ENCODE results near the gene SNAP29.
"Not testable (repeated sequence)": the region's sequence is repeated elsewhere in the genome, so short reads cannot be mapped to it uniquely, and the experiment has no call there.

SNAP29 gene

DNA sequence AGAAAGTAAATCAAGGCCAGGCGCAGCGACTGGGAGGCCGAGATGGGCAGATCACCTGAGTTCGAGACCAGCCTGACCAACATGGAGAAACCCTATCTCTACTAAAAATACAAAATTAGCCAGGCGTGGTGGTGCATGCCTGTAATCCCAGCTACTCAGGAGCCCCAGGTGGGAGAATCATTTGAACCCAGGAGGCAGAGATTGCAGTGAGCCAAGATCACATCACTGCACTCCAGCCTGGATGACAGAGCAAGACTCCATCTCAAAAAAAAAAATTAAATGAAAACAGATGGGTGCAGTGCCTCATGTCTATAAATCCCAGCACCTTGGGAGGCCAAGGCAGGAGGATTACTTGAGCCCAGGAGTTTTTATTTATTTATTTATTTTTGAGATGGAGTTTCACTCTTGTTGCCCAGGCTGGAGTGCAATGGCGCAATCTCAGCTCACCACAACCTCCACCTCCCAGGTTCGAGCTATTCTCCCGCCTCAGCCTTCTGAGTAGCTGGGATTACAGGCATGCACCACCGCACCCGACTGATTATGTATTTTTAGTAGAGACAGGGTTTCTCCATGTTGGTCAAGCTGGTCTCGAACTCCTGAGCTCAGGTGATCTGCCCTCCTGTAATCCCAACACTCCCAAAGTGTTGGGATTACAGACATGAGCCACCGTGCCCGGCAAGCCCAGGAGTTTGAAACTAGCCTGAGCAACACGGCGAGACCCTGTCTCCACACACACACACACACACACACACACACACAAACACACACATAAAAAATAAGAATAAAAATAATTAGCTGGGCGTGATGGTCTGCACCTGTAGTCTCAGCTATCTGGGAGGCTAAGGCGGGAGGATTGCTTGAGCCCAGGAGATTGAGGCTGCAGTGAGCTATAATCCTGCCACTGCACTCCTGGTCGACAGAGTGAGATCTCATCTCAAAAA is 42.6 kb downstream of the SNAP29 start:
- not testable (repeated sequence) for DNase-seq (ENCODE audit: low read depth)

DNA sequence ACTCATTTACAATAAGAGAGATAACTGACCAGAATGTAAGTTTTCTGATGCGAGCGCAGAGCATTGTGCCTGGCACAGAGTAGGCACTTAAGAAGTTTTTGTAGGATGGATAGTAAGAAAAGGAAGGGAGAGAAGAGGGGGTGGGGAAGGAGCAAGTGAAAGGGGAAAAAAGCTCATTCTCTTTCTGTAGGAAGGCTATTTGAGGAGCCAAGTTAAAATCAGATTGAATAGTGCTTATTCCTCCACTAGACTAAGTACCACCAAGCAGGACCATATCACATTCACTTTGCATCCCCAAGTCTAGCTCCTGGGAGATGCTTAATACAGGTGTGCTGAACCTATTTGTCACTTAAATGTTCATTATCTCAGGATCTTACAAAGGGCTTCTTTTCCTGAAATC is 44.3 kb downstream of the SNAP29 start:
- no peak for DNase-seq (ENCODE audit: low read depth)

DNA sequence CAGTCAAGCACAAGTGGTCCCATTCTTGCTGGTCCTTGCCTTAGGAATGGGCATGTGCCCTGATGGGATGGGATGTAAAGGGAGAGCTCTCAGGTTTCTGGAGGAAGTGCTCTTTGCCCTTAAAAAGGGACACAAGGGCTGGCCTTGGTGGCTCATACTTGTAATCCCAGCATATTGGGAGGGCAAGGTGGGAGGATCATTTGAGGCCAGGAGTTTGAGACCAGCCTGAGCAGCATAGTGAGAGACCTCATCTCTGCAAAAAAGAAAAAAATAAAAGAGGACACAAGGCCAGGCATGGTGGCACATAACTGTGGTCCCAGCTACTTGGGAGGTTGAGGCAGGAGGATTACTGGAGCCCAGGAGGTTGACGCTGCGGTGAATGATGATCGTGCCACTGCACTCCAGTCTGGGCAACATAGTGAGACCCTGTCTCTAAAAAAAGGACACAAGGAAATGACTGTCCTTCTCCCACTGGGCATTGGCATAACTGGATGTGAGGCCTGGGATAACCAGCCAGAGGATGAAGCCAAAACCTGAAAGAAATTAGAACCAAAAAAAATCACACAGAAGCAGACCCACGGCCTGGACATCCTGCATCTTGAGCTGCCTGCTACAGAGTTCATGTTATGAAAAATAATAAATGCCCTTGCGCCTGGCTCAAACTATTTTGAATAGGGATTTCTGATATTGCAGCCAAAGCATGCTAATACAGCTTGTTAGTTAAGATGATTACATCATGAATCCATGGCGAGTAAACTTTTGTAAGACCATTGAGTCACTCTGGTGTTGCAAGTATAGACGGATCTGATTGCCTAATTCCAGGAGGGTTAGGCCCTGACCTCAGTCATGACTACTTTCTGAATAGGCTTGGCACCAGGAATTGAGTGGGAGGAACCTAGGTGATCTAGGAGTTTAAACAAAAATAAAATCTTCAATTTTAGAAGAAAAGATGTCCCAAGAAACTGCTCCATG is 45.5 kb downstream of the SNAP29 start:
- DNase-seq (ENCODE audit: low read depth): peak; percentile 100

DNA sequence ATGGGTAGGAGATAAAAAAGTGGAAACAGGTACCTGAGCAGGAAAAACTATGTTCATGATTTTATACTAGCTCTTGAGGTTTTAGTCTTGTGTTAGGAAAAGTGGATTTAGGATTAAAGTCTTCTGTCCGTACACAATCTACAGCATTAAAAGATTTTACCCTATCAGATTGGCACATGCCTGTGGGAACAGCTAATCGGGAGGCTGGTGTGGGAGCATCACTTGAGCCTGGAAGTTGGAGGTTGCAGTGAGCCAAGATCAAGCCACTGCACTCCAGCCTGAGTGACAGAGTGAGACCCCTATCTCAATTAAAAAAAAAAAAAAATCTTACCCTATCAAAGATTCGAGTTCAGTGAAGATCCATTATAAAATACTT is 46.2 kb downstream of the SNAP29 start:
- DNase-seq (ENCODE audit: low read depth): peak; percentile 80

DNA sequence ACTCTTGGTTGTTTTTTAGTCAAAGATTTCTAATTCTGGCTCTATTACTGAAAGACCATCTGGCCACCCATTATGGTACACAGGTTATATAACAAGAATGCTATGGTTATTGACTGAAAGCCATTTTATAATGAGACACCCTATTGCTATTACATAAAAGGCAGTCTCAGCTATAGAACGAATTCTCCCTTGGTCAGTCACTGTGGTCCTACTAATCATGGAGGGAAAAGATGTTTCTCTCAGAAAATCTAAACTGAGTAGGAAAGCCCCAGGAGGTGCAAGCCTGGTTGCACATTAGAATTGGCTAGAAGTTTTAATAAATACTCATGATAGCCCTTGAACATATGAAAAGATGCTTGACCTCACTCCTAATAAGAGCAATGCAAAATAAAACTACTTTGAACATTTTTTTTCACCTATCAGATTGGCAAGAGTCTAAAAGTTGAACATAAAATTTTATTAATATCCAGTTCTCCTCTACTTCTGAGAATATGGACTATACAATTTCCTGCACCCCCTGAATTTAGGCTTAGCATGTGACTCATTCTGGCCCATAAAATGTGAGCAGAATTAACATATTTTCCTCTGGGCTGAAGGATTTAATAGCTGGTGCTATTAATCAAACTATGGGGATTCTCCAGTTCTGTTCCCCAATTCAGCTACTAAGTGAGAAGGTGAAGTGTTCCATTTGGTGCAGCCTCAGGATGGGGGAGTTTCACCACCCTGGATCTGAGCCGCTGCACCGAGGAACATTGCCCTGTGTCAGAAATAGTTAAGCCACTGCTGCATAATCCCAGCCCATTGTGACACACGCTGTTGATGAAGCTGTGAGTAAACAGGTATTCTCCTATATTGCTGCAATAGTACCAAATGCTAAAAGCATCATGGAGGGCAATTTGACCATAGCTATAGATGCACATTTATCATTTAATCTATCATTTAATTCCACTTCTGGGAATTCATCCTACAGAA is 46.9 kb downstream of the SNAP29 start:
- DNase-seq (ENCODE audit: low read depth): no peak

DNA sequence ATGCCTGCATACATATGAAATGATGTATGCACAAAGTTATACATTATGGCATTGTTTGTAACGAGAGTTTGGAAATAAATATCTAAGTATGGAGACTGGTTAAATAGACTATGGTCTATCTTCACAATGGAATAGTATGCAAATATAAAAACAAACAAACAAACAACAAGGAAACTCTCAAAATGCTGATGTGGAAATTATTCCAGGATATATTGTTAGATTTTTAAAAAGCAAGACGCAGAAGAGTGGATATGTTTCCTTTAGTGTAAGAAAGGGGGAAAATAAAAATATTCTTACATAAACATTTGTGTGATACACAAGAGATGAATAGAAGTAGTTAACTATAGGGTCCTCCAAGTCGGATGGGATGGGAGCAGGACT is 47.6 kb downstream of the SNAP29 start:
- DNase-seq (ENCODE audit: low read depth): no peak

DNA sequence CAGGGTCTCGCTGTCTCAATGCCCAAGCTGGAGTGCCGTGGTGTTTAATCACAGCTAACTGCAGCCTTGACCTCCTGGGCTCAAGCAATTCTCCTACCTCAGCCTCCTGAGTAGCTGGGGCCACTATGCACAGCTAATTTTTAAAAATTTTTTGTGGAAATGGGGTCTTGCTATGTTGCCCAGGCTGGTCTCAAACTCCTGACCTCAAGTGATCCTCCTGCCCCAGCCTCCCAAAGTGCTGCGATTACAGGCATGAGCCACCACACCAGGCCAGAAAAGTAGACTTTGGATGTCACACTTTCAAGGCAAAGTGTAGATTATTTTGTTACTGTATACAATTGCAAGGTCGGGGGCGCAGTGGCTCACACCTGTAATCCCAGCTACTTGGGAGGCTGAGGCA is 49.9 kb downstream of the SNAP29 start:
- DNase-seq (ENCODE audit: low read depth): not testable (repeated sequence)

DNA sequence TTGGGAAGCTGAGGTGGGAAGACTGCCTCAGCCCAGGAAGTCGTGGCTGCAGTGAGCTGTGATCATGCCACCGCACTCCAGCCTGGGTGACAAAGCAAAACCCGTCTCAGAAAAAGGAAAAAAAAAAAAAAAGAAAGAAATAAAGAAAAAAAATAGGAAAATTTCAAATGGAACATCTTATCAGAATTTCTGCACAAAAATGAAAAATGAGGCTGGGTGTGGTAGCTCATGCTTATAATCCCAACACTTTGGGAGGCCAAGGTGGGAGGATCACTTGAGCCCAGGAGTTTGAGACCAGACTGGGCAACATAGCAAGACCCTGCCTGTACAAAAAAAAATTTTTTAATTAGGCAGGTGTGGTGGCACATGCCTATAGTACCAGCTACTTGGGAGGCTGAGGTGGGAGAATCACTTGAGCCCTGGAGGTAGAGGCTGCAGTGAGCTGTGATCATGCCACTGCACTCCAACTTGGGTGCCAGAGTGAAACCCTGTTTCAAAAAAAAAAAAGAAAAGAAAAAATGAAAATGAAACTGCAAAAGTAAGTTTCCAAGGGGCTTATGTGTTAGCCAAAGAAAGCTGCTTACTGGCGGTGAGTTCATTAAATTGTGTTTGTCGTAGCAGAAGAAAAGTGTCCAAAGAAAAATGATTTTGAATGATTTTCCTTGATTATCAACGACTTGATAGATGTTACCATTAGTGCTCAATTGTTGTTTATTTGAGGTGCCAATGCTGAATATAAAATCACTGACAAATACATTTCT is 50.9 kb downstream of the SNAP29 start:
- DNase-seq (ENCODE audit: low read depth): no peak

DNA sequence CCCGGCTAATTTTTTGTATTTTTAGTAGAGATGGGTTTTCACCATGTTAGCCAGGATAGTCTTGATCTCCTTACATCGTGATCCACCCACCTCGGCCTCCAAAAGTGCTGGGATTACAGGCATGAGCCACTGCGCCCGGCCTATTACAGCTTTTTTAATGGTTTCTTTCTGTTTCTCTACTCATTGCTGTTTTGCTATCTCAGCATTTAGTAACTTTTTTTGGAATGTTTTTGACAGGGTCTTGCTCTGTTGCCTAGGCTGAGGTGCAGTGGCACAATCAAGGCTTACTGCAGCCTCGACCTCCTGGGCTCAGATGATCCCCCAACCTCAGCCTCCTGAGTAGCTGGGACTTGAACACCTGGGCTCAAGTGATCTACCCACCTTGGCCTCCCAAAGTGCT is 53.7 kb downstream of the SNAP29 start:
- no peak for DNase-seq (ENCODE audit: low read depth)

DNA sequence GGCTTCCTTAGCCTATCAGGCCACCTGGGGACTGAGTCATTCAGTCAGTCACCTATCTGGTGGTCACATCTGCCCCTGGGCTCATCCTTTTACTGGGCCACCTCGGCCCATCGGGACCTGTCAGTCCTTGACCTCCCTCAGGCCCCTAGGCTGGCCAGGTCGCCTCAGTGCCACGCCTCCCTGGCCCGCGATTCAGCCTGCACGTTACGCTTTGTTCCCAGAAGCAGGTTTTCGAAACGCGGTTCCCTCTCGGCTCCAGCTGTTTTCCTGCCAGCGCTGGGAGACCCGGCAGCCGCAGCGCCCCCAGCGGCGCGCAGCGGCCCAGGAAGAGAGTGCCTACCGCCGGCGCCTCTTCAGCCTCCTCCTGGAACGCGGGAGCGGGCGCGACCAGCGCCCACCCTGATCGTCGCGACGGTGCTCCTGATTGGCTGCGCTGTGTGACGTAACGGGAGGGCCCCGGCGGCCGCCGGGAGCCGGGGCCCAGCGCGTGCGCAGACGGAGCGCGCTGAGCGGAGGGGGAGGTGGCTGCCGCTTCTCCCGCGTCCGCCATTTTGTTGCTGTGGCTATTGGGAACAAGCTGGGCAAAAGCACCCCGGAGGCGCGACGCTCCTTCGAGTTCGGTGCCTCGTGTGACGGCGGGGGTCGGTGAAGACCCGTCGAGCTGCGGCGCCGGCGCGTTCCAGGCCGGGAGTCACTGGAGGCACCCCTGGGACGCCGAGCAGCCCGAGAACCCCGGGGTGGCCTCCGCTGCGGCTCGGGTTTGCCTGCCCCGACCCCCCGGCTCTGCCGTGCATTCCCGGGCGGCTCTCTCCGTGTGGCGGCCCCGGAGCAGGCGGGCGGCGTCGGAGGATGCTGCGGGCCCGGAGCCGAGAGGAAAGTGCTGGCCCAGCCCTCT is 58.4 kb downstream of the SNAP29 start, which contains the start of gene CRKL:
TSS of gene CRKL (plus strand) at position 492 of the 895 bp plus-strand sequence. CDS start 528 bp downstream, outside the sequence.
- DNase-seq (ENCODE audit: low read depth): peak; percentile 95

DNA sequence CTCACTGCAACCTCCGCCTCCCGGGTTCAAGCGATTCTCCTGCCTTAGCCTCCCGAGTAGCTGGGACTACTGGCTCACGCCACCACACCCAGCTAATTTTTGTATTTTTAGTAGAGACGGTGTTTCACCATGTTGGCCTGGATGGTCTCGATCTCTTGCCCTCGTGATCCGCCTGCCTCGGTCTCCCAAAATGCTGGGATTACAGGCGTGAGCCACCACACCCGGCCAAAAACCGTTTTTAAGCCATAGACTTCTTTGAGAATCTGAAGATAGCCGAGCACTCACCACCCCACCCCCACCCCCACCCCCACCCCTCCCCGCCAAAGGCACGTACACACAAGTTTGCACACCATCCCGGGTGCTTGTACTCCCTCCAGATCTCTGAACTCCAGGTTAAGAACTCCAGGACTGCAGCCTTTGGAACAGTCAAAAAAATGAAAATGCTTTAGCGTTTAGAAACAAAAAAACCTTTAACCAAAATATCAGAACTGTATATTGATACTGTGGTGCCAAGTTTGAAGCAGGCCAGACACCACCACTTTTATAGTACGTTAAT is 59.9 kb downstream of the SNAP29 start:
- no peak for DNase-seq (ENCODE audit: low read depth)

DNA sequence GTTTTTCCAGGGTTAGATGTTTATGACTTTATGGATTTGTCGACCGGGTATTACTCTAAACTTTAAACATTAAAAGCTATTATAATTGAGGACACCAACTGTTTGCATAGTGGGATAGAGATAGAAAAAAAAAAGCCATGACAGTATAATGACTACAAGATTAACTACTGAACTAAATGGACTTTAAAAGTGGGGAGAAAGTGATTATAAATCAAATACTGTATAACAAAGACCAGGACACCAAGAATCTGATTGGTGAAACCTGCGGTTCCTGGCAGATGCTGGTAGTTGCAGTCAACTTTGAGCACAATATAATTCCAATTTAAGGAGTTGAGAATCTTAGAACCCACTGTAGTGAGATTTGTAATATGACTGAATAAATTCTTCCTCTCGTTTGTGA is 60.9 kb downstream of the SNAP29 start:
- DNase-seq (ENCODE audit: low read depth): peak; percentile 40

DNA sequence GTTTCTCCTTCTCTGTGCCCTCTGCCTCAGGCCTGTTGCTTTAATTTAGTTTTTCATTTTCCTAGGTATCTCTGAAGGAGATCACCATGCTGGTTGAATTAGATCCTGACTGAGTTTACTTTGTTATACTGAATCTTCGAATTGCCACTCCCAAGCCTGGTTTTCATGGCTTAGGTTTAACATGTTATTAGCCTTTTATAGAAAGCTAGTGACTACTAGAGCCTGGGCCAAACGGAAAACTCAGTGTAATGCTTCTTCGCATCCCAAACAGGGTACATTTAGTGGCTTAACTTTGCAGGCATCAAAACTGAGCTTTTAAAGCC is 62.0 kb downstream of the SNAP29 start:
- DNase-seq (ENCODE audit: low read depth): no peak

DNA sequence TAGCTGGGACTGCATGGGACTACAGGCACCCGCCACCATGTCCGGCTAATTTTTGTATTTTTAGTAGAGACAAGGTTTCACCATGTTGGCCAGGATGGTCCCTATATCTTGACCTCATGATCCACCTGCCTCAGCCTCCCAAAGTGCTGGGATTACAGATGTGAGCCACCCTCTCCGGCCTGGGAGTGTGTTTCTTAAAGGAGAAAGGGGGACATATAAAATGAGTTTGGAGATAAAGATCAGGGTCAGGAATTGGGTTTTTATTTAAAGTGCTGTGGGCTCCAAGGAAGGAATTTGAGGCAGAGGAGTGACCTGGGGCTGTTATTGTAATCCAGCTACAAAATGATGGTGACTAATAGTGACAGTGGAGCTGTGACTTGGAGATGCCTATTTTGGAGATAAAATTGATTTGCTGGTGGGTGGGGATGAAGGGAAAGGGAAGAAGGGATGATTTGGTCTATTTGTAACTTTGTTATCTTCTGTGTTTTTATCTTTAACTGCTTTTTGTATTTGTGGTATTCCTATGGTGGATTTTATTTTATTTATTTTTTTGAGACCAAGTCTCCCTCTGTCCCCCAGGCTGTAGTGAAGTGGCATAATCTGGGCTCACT is 63.4 kb downstream of the SNAP29 start:
- no peak for DNase-seq (ENCODE audit: low read depth)

DNA sequence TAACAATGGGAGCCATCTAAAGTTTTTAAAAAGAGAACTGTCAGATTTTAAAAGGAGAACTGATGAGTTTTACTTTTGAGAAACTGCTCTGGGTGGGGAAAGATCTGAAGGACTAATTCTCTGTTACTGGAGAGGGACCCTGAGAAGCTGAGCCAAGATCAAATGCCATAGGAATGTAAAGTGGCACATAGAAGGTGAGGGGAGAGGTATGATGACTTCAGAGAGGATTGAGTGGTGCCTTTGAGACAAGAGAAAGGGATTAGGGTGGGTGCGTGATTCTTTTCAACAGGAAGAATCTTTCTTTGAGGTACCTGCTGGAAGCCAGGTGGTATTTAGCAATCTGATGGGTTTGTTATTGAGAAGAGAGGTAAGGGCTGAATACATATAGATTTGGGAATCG is 67.4 kb downstream of the SNAP29 start:
- no peak for DNase-seq (ENCODE audit: low read depth)

DNA sequence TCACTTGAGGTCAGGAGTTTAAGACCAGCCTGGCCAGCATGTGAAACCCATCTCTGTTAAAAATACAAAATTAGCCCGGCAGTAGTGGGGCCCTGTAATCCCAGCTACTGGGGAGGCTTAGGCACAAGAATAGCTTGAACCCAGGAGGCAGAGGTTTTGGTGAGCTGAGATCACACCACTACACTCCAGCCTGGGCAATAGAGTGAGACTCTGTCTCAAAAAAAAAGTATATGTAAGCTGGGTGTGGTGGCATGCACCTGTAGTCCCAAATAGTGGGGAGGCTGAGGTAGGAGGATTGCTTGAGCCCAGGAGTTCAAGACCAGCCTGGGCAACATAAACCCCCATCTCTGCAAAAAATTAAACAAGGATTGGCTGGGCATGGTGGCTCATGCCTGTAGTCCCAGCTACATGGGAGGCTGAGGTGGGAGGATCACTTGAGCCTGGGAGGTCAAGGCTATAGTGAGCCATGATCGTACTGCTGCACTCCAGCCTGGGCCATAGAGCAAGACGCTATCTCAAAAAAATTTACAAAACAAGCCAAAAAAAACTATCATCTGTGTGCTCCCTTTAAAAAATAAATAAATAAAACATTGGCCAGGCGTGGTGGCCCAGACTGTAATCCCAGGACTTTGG is 69.2 kb downstream of the SNAP29 start:
- DNase-seq (ENCODE audit: low read depth): no peak

DNA sequence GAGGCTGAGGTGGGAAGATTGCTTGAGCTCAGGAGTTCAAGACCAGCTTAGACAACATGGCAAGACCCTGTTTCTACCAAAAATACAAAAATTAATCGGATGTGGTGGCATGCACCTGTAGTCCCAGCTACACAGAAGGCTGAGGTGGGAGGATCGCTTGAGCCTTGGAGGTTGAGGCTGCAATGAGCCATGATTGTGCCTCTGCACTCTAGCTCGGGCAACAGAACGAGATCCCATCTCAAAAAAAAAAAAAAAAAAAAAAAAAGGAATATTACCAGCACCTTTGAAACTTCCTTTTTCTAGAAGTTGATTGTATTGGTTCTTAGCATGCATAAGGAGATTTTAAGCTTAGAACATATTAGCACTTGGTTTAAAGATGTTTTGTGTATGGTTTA is 69.8 kb downstream of the SNAP29 start:
- DNase-seq (ENCODE audit: low read depth): no peak

DNA sequence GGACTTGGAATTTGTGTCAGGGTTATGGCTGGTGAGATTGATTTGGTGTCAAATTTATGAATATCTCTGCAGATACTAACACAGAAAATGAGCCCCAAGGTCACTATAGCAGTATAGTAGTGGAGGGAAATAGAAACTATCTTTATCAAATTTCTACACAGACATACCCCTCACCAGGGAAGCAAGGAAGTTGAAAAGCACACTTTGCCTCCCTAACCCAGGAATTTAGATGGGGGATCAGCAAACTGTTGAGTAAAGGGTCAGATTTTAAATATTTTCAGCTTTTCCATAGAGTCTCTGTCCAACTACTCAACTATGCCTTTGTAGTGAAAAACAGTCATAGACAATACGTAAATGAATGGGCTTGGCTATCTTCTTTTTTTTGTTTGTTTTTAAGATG is 71.2 kb downstream of the SNAP29 start:
- no peak for DNase-seq (ENCODE audit: low read depth)

DNA sequence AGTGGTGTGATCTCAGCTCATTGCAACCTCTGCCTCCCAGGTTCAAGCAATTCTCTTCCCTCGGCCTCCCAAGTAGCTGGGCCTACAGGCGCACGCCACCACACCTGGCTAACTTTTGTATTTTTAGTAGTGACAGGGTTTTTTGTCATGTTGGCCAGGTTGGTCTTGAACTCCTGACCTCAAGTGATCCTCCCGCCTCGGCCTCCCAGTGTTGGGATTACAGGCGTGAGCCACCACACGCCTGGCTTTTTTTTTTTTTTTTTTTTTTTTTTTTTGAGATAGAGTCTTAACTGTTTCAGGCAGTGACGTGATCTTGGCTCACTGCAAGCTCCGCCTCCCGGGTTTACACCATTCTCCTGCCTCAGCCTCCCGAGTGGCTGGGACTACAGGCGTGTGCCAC is 71.6 kb downstream of the SNAP29 start:
- DNase-seq (ENCODE audit: low read depth): not testable (repeated sequence)

Measured in amniotic epithelial cell (primary cell).